Upper lobe of left lung (tissue), 6 donors: ENCODE measurements around the gene OSBPL7. TPM values are rescaled to one million over a fixed set of nuclear protein-coding genes. Genes with fewer than 3 reads are reported as not detected.

ENCODE experiments used
- ATAC-seq, 2 donors: fragments of 200-7000 bp; cut with Tn5 transposase; one replicate each; pipeline ENCODE4 v1.9.1; 2022; ENCODE audit warnings: mild to moderate bottlenecking in 2 of 2, moderate library complexity in 2 of 2; ENCODE audit not compliant: low FRiP score in 2 of 2
- DNase-seq, 2 donors: peaks; one replicate each; pipeline ENCODE4 v3.0.0-alpha.2; 2019 to 2020
- H3K27ac ChIP-seq, 4 donors: fragments of 200-600 bp; sonication (generic); one replicate each; pipeline ENCODE4 v1.5.1; 2016 to 2019
- H3K27me3 ChIP-seq, 4 donors: fragments of 200-600 bp; sonication (generic); one replicate each; pipeline ENCODE4 v1.5.1; 2017 to 2019
- H3K36me3 ChIP-seq, 4 donors: fragments of 200-600 bp; sonication (generic); one replicate each; pipeline ENCODE4 v1.5.1; 2016 to 2019
- H3K4me1 ChIP-seq, 4 donors: fragments of 200-600 bp; sonication (generic); one replicate each; pipeline ENCODE4 v1.5.1; 2018 to 2019
- H3K4me3 ChIP-seq, 4 donors: fragments of 200-600 bp; sonication (generic); one replicate each; pipeline ENCODE4 v1.5.1; 2017 to 2019; ENCODE audit warnings: mild to moderate bottlenecking in 2 of 4, moderate library complexity in 1 of 4
- H3K9me3 ChIP-seq, 4 donors: fragments of 200-600 bp; sonication (generic); one replicate each; pipeline ENCODE4 v1.5.1; 2018 to 2019
- EP300 ChIP-seq, 4 donors: sonication (generic); formaldehyde crosslinking; IDR thresholded peaks; one replicate each; pipeline ENCODE4 v1.5.1; 2017; ENCODE audit warnings: antibody characterized with exemption in 4 of 4, control low read depth in 2 of 4
- POLR2A ChIP-seq, 4 donors: fragments of 450-650 bp; IDR thresholded peaks; one replicate each; pipeline ENCODE4 v1.5.1; 2016 to 2017; ENCODE audit warnings: antibody characterized with exemption in 4 of 4, mild to moderate bottlenecking in 2 of 4
- POLR2AphosphoS5 ChIP-seq, 2 donors: sonication (generic); formaldehyde crosslinking; IDR thresholded peaks; one replicate each; pipeline ENCODE4 v1.5.1; 2017; ENCODE audit warnings: antibody characterized with exemption in 2 of 2
- whole genome bisulfite sequencing, 2 donors: methylation state at CpG; one replicate each; pipeline ENCODE4 v1.1.5; 2017 to 2018; 5-methylcytosine and 5-hydroxymethylcytosine counted together
- total RNA-seq, 6 donors: library from RNA; depleted of rRNA in 4 of 6; stranded (reverse); fragments of >200 nt in 4 of 6; gene quantifications; one replicate each; pipeline versions ENCODE4 v1.1.0 to v1.2.1, GENCODE V29; 2016 to 2021
- TF ChIP-seq, protein P1 (sequence below), 6 experiments: fragments of 450-650 bp in 4 of 6; fragments of 200-600 bp in 2 of 6; sonication (generic) in 2 of 6; IDR thresholded peaks; one replicate each; pipeline ENCODE4 v1.5.1; 2016 to 2019; ENCODE audit warnings: antibody characterized with exemption in 6 of 6
- donor health status: DM: no; HTN: no; CAD: no; lungs with moderate emphysema.
- donor health status: DM: no; HTN: yes; CAD: no; lungs with severe emphysema.

Gene OSBPL7
- total RNA-seq, 6 donors from 2014 or later, result 10.7 to 44.0 (median 19.3) TPM

- H3K4me1 ChIP-seq, result peaks cover 0 to 11% (median 6%) of the 10 kb centered on the region in 4 donors
- ATAC-seq (no peak), DNase-seq (peak in 1 of 2 donors; percentile 9)
- H3K36me3 ChIP-seq, result peaks cover 8 to 67% (median 39%) of the 10 kb centered on the region in 4 donors
- H3K9me3 ChIP-seq, result no peaks in the 10 kb centered on the region
- H3K27me3 ChIP-seq, result no peaks in the 10 kb centered on the region
- H3K27ac ChIP-seq, result peak overlapping the region in 1 of 4 donors; percentile 8
- TF ChIP-seq POLR2AphosphoS5 (IDR thresholded peaks at IDR 0.05), result no peak
- TF ChIP-seq, protein P1, sequence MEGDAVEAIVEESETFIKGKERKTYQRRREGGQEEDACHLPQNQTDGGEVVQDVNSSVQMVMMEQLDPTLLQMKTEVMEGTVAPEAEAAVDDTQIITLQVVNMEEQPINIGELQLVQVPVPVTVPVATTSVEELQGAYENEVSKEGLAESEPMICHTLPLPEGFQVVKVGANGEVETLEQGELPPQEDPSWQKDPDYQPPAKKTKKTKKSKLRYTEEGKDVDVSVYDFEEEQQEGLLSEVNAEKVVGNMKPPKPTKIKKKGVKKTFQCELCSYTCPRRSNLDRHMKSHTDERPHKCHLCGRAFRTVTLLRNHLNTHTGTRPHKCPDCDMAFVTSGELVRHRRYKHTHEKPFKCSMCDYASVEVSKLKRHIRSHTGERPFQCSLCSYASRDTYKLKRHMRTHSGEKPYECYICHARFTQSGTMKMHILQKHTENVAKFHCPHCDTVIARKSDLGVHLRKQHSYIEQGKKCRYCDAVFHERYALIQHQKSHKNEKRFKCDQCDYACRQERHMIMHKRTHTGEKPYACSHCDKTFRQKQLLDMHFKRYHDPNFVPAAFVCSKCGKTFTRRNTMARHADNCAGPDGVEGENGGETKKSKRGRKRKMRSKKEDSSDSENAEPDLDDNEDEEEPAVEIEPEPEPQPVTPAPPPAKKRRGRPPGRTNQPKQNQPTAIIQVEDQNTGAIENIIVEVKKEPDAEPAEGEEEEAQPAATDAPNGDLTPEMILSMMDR (IDR thresholded peaks at IDR 0.05), result no peak
- no peak for TF ChIP-seq EP300 (IDR thresholded peaks at IDR 0.05)
- TF ChIP-seq POLR2A (IDR thresholded peaks at IDR 0.05), result no peak
- 87 to 92% methylated on average over 15 to 20 of the region's 20 CpGs for WGBS, 2 donors
- H3K4me3 ChIP-seq, result no peak overlapping the region
Measured at GRCh38 chr17:47808036-47808829, 13.4 kb downstream of the OSBPL7 start.

DNA sequence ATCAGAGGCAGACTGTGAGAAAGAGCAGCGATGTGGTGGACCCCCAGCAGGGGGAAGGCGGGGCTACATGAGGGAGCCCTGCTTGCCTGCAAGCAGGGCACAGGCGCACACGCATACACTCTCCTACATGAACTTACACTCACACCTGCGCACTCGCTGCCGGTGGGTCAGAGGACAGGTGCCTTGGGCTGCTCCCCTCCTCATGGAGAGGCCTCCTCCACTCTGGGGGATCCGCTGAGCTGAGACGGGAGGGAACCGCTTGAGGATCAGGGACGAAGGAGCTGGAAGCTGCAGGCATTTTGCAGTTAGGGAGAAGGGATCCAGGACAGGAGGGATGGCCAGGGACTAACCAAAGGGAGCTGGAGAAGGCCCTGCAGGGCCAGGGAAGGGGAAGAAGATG is 14.2 kb downstream of the OSBPL7 start:
- peak in 1 of 2 donors; percentile 8 for DNase-seq

GRCh38 chr17:47806913-47807255 is 14.7 kb downstream of the OSBPL7 start:
- TF ChIP-seq EP300 (IDR thresholded peaks at IDR 0.05), result no peak
- no peak for TF ChIP-seq POLR2AphosphoS5 (IDR thresholded peaks at IDR 0.05)
- TF ChIP-seq, protein P1 (IDR thresholded peaks at IDR 0.05), result no peak
- TF ChIP-seq POLR2A (IDR thresholded peaks at IDR 0.05), result no peak
- Histone ChIP-seq H3K4me3 (no peak overlapping the region), H3K27me3 (peaks cover 0 to 2% (median 0%) of the 10 kb centered on the region in 4 donors), H3K27ac (no peak overlapping the region), H3K4me1 (peaks cover 0 to 11% (median 6%) of the 10 kb centered on the region in 4 donors), H3K36me3 (peaks cover 4 to 54% (median 32%) of the 10 kb centered on the region in 4 donors), H3K9me3 (no peaks in the 10 kb centered on the region)
- no peak for DNase-seq
- no peak for ATAC-seq
- 90 to 92% methylated on average over 9 of the region's 9 CpGs for WGBS, 2 donors

More for the DNA sequence above, 14.2 kb downstream of the OSBPL7 start:
- Histone ChIP-seq H3K36me3 (peaks cover 4 to 59% (median 35%) of the 10 kb centered on the region in 4 donors), H3K4me1 (peaks cover 0 to 11% (median 6%) of the 10 kb centered on the region in 4 donors), H3K27ac (no peak overlapping the region), H3K9me3 (no peaks in the 10 kb centered on the region), H3K4me3 (no peak overlapping the region), H3K27me3 (no peaks in the 10 kb centered on the region)
- no peak for ATAC-seq
- TF ChIP-seq EP300 (IDR thresholded peaks at IDR 0.05) (no peak), POLR2AphosphoS5 (IDR thresholded peaks at IDR 0.05) (no peak), POLR2A (IDR thresholded peaks at IDR 0.05) (no peak)
- TF ChIP-seq, protein P1 (IDR thresholded peaks at IDR 0.05), result no peak
- WGBS, 2 donors, result 83 to 84% methylated on average over 11 of the region's 11 CpGs

GRCh38 chr17:47806026-47806912 is 15.3 kb downstream of the OSBPL7 start:
- ATAC-seq (no peak), DNase-seq (no peak)
- Histone ChIP-seq H3K9me3 (no peaks in the 10 kb centered on the region), H3K4me3 (no peak overlapping the region), H3K36me3 (peaks cover 4 to 48% (median 30%) of the 10 kb centered on the region in 4 donors), H3K27ac (no peak overlapping the region), H3K27me3 (peaks cover 0 to 3% (median 0%) of the 10 kb centered on the region in 4 donors), H3K4me1 (peaks cover 0 to 11% (median 6%) of the 10 kb centered on the region in 4 donors)
- 85 to 89% methylated on average over 16 of the region's 16 CpGs for WGBS, 2 donors
- no peak for TF ChIP-seq EP300 (IDR thresholded peaks at IDR 0.05)
- no peak for TF ChIP-seq POLR2A (IDR thresholded peaks at IDR 0.05)
- no peak for TF ChIP-seq POLR2AphosphoS5 (IDR thresholded peaks at IDR 0.05)
- TF ChIP-seq, protein P1 (IDR thresholded peaks at IDR 0.05), result no peak
